K562 (cell line): ENCODE data around the gene FBN1. TPM values are rescaled to one million over a fixed set of nuclear protein-coding genes. Genes with fewer than 3 reads are reported as not detected.

Source experiments
- ATAC-seq: fragments of 200-7000 bp; cut with Tn5 transposase; 3 replicates; pipeline ENCODE4 v1.9.1; 2020; ENCODE audit warnings: moderate library complexity
- BruUV-seq: library from RNA; stranded (reverse); fragments of 400-500 nt; replicated peaks from 2 replicates; lab custom pipeline; 2021; lab: Mats Ljungman, UMichigan
- CTCF ChIA-PET: fragments of 300-600 bp; formaldehyde crosslinking; extraction: SDS; loops from one replicate; lab custom pipeline; 2021; ENCODE audit warnings: low intra/inter-chr PET ratio; lab: Yijun Ruan, JAX
- POLR2A ChIA-PET: fragments of 300-600, 350-650 bp; sonication (Branson Sonifier 250); formaldehyde crosslinking; extraction: SDS; loops from one replicate; lab custom pipeline; 2021; ENCODE audit warnings: antibody characterized with exemption, inconsistent platforms; lab: Yijun Ruan, JAX
- DNase-seq, 4 experiments: peaks; one replicate each; pipeline versions ENCODE4 v3.0.0 to v3.0.0-alpha.2; 2011 to 2018; ENCODE audit warnings: low spot score in 3 of 4, mixed read lengths in 3 of 4; ENCODE audit errors: extremely low read depth in 1 of 4
- FAIRE-seq: peaks from 2 replicates; lab custom pipeline; 2011; peaks lifted over from hg19 to GRCh38; lab: Jason Lieb, UNC
- H2AFZ ChIP-seq: 2 replicates; pipeline ENCODE4 v1.6.0; 2011; ENCODE audit warnings: low read depth, low read length, control low read depth, inconsistent platforms
- H3K27ac ChIP-seq: fragments of 200-600 bp; 3 replicates; pipeline ENCODE4 v1.8.0; 2011; ENCODE audit warnings: low read depth, mild to moderate bottlenecking, control low read depth, inconsistent platforms, low read length, moderate library complexity, mixed read lengths; ENCODE audit errors: extremely low read depth
- H3K27me3 ChIP-seq, 2 experiments: fragments of 300-600 bp in 1 of 2; 2 replicates in 1 of 2; 3 replicates in 1 of 2; pipeline versions ENCODE4 v1.6.0 to v1.8.0; 2011; ENCODE audit warnings: inconsistent platforms in 2 of 2, low read length in 2 of 2, mild to moderate bottlenecking in 1 of 2, mixed read lengths in 1 of 2, moderate library complexity in 1 of 2; ENCODE audit not compliant: control insufficient read depth in 2 of 2, insufficient read depth in 2 of 2
- H3K36me3 ChIP-seq: fragments of 300-600 bp; 3 replicates; pipeline ENCODE4 v1.8.0; 2011; ENCODE audit warnings: mild to moderate bottlenecking, low read length, inconsistent platforms; ENCODE audit not compliant: control insufficient read depth, insufficient read depth
- H3K4me1 ChIP-seq, 2 experiments: fragments of 200-600 bp in 1 of 2; replicated peaks in 1 of 2; 2 replicates in 1 of 2; 3 replicates in 1 of 2; pipeline versions ENCODE4 v1.5.1 to v1.8.0; 2011; ENCODE audit warnings: inconsistent platforms in 2 of 2, low read length in 2 of 2, mild to moderate bottlenecking in 1 of 2, mixed read lengths in 1 of 2, moderate library complexity in 1 of 2; ENCODE audit not compliant: control insufficient read depth in 2 of 2, insufficient read depth in 2 of 2
- H3K4me2 ChIP-seq: 2 replicates; pipeline ENCODE4 v1.6.1; 2011; ENCODE audit warnings: low read length, control low read depth, inconsistent platforms, mixed read lengths; ENCODE audit not compliant: insufficient read depth
- H3K4me3 ChIP-seq: fragments of 200-600 bp; sonication (generic), shearing (Covaris generic); 2 replicates; pipeline ENCODE4 v1.5.1; 2016; ENCODE audit warnings: control low read depth, inconsistent platforms
- H3K79me2 ChIP-seq: fragments of 200-600 bp; 3 replicates; pipeline ENCODE4 v1.8.0; 2011; ENCODE audit warnings: low read length, inconsistent platforms; ENCODE audit not compliant: control insufficient read depth, insufficient read depth
- H3K9ac ChIP-seq, 2 experiments: 2 replicates each; pipeline versions ENCODE4 v1.6.0 to v1.6.1; 2011; ENCODE audit warnings: low read depth in 2 of 2, low read length in 2 of 2, control low read depth in 1 of 2, inconsistent platforms in 1 of 2, mild to moderate bottlenecking in 1 of 2, mixed read lengths in 1 of 2; ENCODE audit not compliant: insufficient read depth in 1 of 2
- H3K9me1 ChIP-seq: one replicate; pipeline ENCODE4 v1.6.0; 2011; ENCODE audit warnings: inconsistent platforms, mild to moderate bottlenecking, low read length, moderate library complexity; ENCODE audit not compliant: control insufficient read depth, insufficient read depth
- H3K9me3 ChIP-seq: replicated peaks from 2 replicates; pipeline ENCODE4 v1.5.1; 2011; ENCODE audit warnings: low read depth, low read length, inconsistent platforms; ENCODE audit not compliant: control insufficient read depth, insufficient read depth
- H4K20me1 ChIP-seq: replicated peaks from 2 replicates; pipeline ENCODE4 v1.6.1; 2011; ENCODE audit warnings: low read length, inconsistent platforms, mixed read lengths; ENCODE audit not compliant: control insufficient read depth, insufficient read depth
- CREM ChIP-seq: IDR thresholded peaks from 2 replicates; pipeline ENCODE4 v1.6.1; 2014; ENCODE audit warnings: antibody characterized with exemption, low read depth
- DNMT1 ChIP-seq: fragments of 450-650 bp; IDR thresholded peaks from 2 replicates; pipeline ENCODE4 v1.6.1; 2016; ENCODE audit warnings: antibody characterized with exemption, mild to moderate bottlenecking
- GATAD2A ChIP-seq: fragments of 450-650 bp; IDR thresholded peaks from 2 replicates; pipeline ENCODE4 v1.6.1; 2017
- HMG20A ChIP-seq: fragments of 450-650 bp; formaldehyde crosslinking; conservative IDR thresholded peaks from 2 replicates; pipeline ENCODE4 v1.4.0; 2020; ENCODE audit warnings: mild to moderate bottlenecking, mixed read lengths
- MTA3 ChIP-seq: fragments of 450-650 bp; formaldehyde crosslinking; IDR thresholded peaks from 2 replicates; pipeline ENCODE4 v1.6.1; 2017; ENCODE audit warnings: mild to moderate bottlenecking, borderline replicate concordance
- SMAD2 ChIP-seq: fragments of 150-350 bp; IDR thresholded peaks from 2 replicates; pipeline ENCODE4 v1.6.1; 2014; ENCODE audit warnings: low read depth, mild to moderate bottlenecking, low read length
- SMC3 ChIP-seq: conservative IDR thresholded peaks from 2 replicates; pipeline ENCODE4 v1.6.1; 2011; ENCODE audit warnings: low read depth, low read length, improper control_type of control experiment; ENCODE audit not compliant: insufficient read depth
- SOX6 ChIP-seq: fragments of 450-650 bp; IDR thresholded peaks from 2 replicates; pipeline ENCODE4 v1.6.1; 2014; ENCODE audit warnings: mild to moderate bottlenecking
- ZBTB7A ChIP-seq: IDR thresholded peaks from 2 replicates; pipeline ENCODE4 v1.6.1; 2011; ENCODE audit warnings: low read depth, mild to moderate bottlenecking, low read length, moderate library complexity, borderline replicate concordance; ENCODE audit not compliant: control insufficient read depth
- ZNF174 ChIP-seq: fragments of 250-450 bp; sonication (Bioruptor Pico); IDR thresholded peaks from 2 replicates; pipeline ENCODE4 v1.4.0; 2020; ENCODE audit warnings: mild to moderate bottlenecking
- ZNF224 ChIP-seq: sonication (generic); formaldehyde crosslinking; IDR thresholded peaks from 2 replicates; pipeline ENCODE4 v1.8.0; 2022; ENCODE audit warnings: mild to moderate bottlenecking, missing genetic modification reagents
- ZNF592 ChIP-seq: fragments of 450-650 bp; IDR thresholded peaks from 2 replicates; pipeline ENCODE4 v1.6.1; 2017; ENCODE audit warnings: antibody characterized with exemption, mild to moderate bottlenecking
- WGBS: fragments of 100-300 bp; shearing (Covaris generic); methylation state at CpG from one replicate; pipeline ENCODE4 v1.1.6; 2016; ENCODE audit warnings: low coverage, mixed read lengths; ENCODE audit not compliant: insufficient coverage; ENCODE audit errors: missing lambda C conversion rate; 5-methylcytosine and 5-hydroxymethylcytosine counted together
- in situ Hi-C: fragments of 300-500 bp; cut with MboI; formaldehyde crosslinking; loops from 4 replicates; pipeline ENCODE4 v1.15.0; 2018; ENCODE audit warnings: inconsistent platforms, mixed read lengths
- intact Hi-C: fragments of 100-400 bp; cut with micrococcal nuclease; formaldehyde crosslinking; loops from 2 replicates; pipeline ENCODE4 v1.14.2; 2022
- polyA plus RNA-seq, 8 experiments: library from polyadenylated mRNA; depleted of rRNA in 4 of 8; stranded (reverse) in 5 of 8; unstranded in 3 of 8; fragments of >200 nt; fragmentation: Nextera tagmentation in 2 of 8; fragmentation: Illumina TruSeq in 1 of 8; extraction: Ambion mirVana in 2 of 8; extraction: Trizol in 1 of 8; gene quantifications; 2 replicates each; pipeline versions ENCODE4 v1.2.1 to v1.2.3, GENCODE V29; 2011 to 2014; ENCODE audit warnings: inconsistent platforms in 1 of 8, missing spikeins in 1 of 8
- total RNA-seq, 7 experiments: library from RNA; depleted of rRNA in 6 of 7; stranded (reverse); fragments of >200 nt in 6 of 7; fragmentation: Illumina TruSeq in 2 of 7; extraction: Trizol in 2 of 7; gene quantifications; 2 replicates each; pipeline versions ENCODE4 v1.2.1 to v1.2.3, GENCODE V29; 2011 to 2021; ENCODE audit warnings: low replicate concordance in 1 of 7
- TF ChIP-seq, protein P1 (sequence below): fragments of 250-450 bp; sonication (Bioruptor Pico); IDR thresholded peaks from 2 replicates; pipeline ENCODE4 v1.4.0; 2020

Gene FBN1
- total and polyA plus RNA-seq, 9 of the 15 experiments (the other 6 are each of a cell fraction or from before 2014, with no cell fraction given): 0.15 to 1.2 (median 0.60) TPM

DNA sequence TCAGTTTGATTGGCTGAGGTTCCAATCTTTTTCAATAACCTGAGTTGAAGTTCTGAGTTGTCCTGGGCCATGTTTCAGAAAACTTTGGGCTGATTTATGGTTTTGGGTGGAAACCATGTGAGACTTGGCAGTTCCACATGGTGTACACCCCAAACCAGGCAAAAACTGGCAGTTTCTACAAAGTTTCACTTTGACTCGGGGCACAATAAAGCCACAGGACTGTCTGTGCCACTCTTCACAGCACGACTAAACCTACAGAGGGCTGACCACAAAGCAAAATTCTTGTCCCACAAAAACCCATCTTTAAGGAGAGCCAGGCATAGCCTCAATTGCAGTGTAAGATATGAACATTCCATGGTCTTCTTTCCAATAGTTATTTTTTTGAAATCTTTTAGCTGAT, 159.3 kb downstream of the FBN1 start:
- no peak for TF ChIP-seq ZBTB7A
- no peak for TF ChIP-seq DNMT1
- no peak for TF ChIP-seq ZNF174
- no peak for TF ChIP-seq SMC3
- no peak for TF ChIP-seq ZNF224 (CRISPR knock-in tag)
- no peak for TF ChIP-seq SMAD2
- no peak for TF ChIP-seq HMG20A (CRISPR knock-in tag)
- no peak for TF ChIP-seq SOX6
- no peak for TF ChIP-seq MTA3
- TF ChIP-seq GATAD2A: no peak
- no peak for TF ChIP-seq ZNF592
- TF ChIP-seq, protein P1, sequence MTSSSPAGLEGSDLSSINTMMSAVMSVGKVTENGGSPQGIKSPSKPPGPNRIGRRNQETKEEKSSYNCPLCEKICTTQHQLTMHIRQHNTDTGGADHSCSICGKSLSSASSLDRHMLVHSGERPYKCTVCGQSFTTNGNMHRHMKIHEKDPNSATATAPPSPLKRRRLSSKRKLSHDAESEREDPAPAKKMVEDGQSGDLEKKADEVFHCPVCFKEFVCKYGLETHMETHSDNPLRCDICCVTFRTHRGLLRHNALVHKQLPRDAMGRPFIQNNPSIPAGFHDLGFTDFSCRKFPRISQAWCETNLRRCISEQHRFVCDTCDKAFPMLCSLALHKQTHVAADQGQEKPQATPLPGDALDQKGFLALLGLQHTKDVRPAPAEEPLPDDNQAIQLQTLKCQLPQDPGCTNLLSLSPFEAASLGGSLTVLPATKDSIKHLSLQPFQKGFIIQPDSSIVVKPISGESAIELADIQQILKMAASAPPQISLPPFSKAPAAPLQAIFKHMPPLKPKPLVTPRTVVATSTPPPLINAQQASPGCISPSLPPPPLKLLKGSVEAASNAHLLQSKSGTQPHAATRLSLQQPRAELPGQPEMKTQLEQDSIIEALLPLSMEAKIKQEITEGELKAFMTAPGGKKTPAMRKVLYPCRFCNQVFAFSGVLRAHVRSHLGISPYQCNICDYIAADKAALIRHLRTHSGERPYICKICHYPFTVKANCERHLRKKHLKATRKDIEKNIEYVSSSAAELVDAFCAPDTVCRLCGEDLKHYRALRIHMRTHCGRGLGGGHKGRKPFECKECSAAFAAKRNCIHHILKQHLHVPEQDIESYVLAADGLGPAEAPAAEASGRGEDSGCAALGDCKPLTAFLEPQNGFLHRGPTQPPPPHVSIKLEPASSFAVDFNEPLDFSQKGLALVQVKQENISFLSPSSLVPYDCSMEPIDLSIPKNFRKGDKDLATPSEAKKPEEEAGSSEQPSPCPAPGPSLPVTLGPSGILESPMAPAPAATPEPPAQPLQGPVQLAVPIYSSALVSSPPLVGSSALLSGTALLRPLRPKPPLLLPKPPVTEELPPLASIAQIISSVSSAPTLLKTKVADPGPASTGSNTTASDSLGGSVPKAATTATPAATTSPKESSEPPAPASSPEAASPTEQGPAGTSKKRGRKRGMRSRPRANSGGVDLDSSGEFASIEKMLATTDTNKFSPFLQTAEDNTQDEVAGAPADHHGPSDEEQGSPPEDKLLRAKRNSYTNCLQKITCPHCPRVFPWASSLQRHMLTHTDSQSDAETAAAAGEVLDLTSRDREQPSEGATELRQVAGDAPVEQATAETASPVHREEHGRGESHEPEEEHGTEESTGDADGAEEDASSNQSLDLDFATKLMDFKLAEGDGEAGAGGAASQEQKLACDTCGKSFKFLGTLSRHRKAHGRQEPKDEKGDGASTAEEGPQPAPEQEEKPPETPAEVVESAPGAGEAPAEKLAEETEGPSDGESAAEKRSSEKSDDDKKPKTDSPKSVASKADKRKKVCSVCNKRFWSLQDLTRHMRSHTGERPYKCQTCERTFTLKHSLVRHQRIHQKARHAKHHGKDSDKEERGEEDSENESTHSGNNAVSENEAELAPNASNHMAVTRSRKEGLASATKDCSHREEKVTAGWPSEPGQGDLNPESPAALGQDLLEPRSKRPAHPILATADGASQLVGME: no peak
- no peak for TF ChIP-seq CREM
- TF ChIP-seq, all 486 proteins: peak for 0
- Histone ChIP-seq H3K4me3 (no peak overlapping the region), H3K9ac (no peak overlapping the region), H3K9me3 (no peaks in the 10 kb centered on the region), H3K36me3 (no peaks in the 10 kb centered on the region), H3K27ac (no peak overlapping the region), H3K79me2 (no peaks in the 10 kb centered on the region), H3K27me3 (peaks cover 0 to 2% of the 10 kb centered on the region in 2 experiments; a peak in 1 of 5 replicates), H3K4me2 (no peak overlapping the region), H4K20me1 (no peaks in the 10 kb centered on the region), H3K9me1 (no peaks in the 10 kb centered on the region), H2AFZ (no peak overlapping the region), H3K4me1 (no peaks in the 10 kb centered on the region)
- ChIA-PET POLR2A (no interaction called here), CTCF (no interaction called here)
- ATAC-seq: no peak
- in situ Hi-C loops: no loop called here
- intact Hi-C loops: no loop called here
- no TSS peak for BruUV-seq
- no peak for FAIRE-seq
- 11% methylated on average over 2 of the region's 2 CpGs for WGBS
- DNase-seq: no peak
